Lung (tissue), 12 donors: ENCODE results near the gene KSR1. TPM values are rescaled to one million over a fixed set of nuclear protein-coding genes. Genes with fewer than 3 reads are reported as not detected.
"Not testable (repeated sequence)": the region's sequence is repeated elsewhere in the genome, so short reads cannot be mapped to it uniquely, and the experiment has no call there.

ENCODE experiments used
- ATAC-seq: fragments of 200-7000 bp; cut with Tn5 transposase; one replicate; pipeline ENCODE4 v1.9.1; 2020; ENCODE audit warnings: moderate number of reproducible peaks; ENCODE audit not compliant: insufficient read depth, low FRiP score
- DNase-seq, 3 donors: peaks; one replicate each; pipeline ENCODE4 v3.0.0-alpha.2; 2013 to 2017
- H3K27ac ChIP-seq, 2 donors: one replicate each; pipeline ENCODE4 v1.5.1; 2013; ENCODE audit warnings: mild to moderate bottlenecking in 2 of 2, moderate library complexity in 2 of 2, control low read depth in 1 of 2, inconsistent platforms in 1 of 2, low read depth in 1 of 2, low read length in 1 of 2
- H3K27me3 ChIP-seq, 3 donors: one replicate each; pipeline ENCODE4 v1.5.1; 2013; ENCODE audit warnings: low read length in 2 of 3; ENCODE audit not compliant: control insufficient read depth in 3 of 3, insufficient read depth in 3 of 3
- H3K36me3 ChIP-seq, 4 donors: one replicate each; pipeline ENCODE4 v1.5.1; 2013; ENCODE audit warnings: low read length in 4 of 4, mild to moderate bottlenecking in 1 of 4, moderate library complexity in 1 of 4; ENCODE audit not compliant: control insufficient read depth in 4 of 4, insufficient read depth in 4 of 4
- H3K4me1 ChIP-seq, 5 donors: one replicate each; pipeline ENCODE4 v1.5.1; 2013; ENCODE audit warnings: low read length in 5 of 5, mild to moderate bottlenecking in 2 of 5, moderate library complexity in 1 of 5; ENCODE audit not compliant: control insufficient read depth in 5 of 5, insufficient read depth in 5 of 5
- H3K4me3 ChIP-seq: one replicate; pipeline ENCODE4 v1.5.1; 2013; ENCODE audit warnings: mild to moderate bottlenecking, control low read depth, moderate library complexity
- H3K9ac ChIP-seq, 2 donors: one replicate each; pipeline ENCODE4 v1.5.1; 2013; ENCODE audit warnings: low read length in 2 of 2, control low read depth in 1 of 2; ENCODE audit not compliant: insufficient read depth in 1 of 2
- H3K9me3 ChIP-seq, 4 donors: one replicate each; pipeline ENCODE4 v1.5.1; 2013; ENCODE audit warnings: low read length in 3 of 4, mild to moderate bottlenecking in 1 of 4, moderate library complexity in 1 of 4; ENCODE audit not compliant: control insufficient read depth in 4 of 4, insufficient read depth in 3 of 4
- CTCF ChIP-seq: IDR thresholded peaks from 2 replicates; pipeline ENCODE4 v1.5.1; 2012; ENCODE audit warnings: mild to moderate bottlenecking; ENCODE audit errors: control extremely low read depth, extremely low read depth
- WGBS, 2 donors: extraction: QIAGEN DNeasy Blood & Tissue Kit; methylation state at CpG; one replicate each; pipeline ENCODE4 v1.1.7; 2013; 5-methylcytosine and 5-hydroxymethylcytosine counted together
- polyA plus RNA-seq, 2 donors: library from polyadenylated mRNA; stranded (reverse); fragments of 200-250 nt; gene quantifications; one replicate each; pipeline ENCODE4 v1.2.1, GENCODE V29; 2013
- total RNA-seq, 2 donors: library from RNA; depleted of rRNA in 1 of 2; stranded (reverse); fragments of >200 nt in 1 of 2; gene quantifications; one replicate each; pipeline ENCODE4 v1.2.1, GENCODE V29; 2014 to 2021
- donor health status: control.
- donor health status: control.
- donor health status: Bipolar disorder and iron deficiency.
- donor health status: healthy.
- donor health status: DM: yes; HTN: yes; CAD: no.

The KSR1 gene
- total and polyA plus RNA-seq, 4 donors, result 26.8 to 70.0 (median 42.3) TPM

GRCh38 chr17:27433521-27433920 lies 22.7 kb upstream of the KSR1 start:
- no peak for DNase-seq
- TF ChIP-seq CTCF, result no peak
- no peak for ATAC-seq
- Histone ChIP-seq H3K4me3 (no peak overlapping the region), H3K27ac (no peak overlapping the region), H3K9ac (no peak overlapping the region), H3K4me1 (no peaks in the 10 kb centered on the region), H3K9me3 (no peaks in the 10 kb centered on the region), H3K27me3 (no peaks in the 10 kb centered on the region), H3K36me3 (no peaks in the 10 kb centered on the region)
- 85 to 88% methylated on average over 8 of the region's 8 CpGs for WGBS, 2 donors

- H3K36me3 ChIP-seq, H3K4me1 ChIP-seq, H3K9me3 ChIP-seq, ATAC-seq, H3K9ac ChIP-seq, H3K27ac ChIP-seq, H3K27me3 ChIP-seq, H3K4me3 ChIP-seq, DNase-seq: not testable (repeated sequence)
- 96% methylated on average over 6 of the region's 6 CpGs for WGBS, 2 donors
These were observed 20.7 kb upstream of the KSR1 start for GRCh38 chr17:27435431-27436070.

- DNase-seq (no peak), ATAC-seq (no peak)
- Histone ChIP-seq H3K4me3 (no peak overlapping the region), H3K27ac (no peak overlapping the region), H3K27me3 (no peaks in the 10 kb centered on the region), H3K9ac (no peak overlapping the region), H3K9me3 (no peaks in the 10 kb centered on the region), H3K36me3 (no peaks in the 10 kb centered on the region), H3K4me1 (peaks cover 0 to 12% (median 0%) of the 10 kb centered on the region in 5 donors)
- 93 to 96% methylated on average over 10 of the region's 10 CpGs for WGBS, 2 donors
- TF ChIP-seq CTCF, result no peak
These were observed 17.8 kb upstream of the KSR1 start for GRCh38 chr17:27438348-27438998.

- WGBS, 2 donors, result 65 to 76% methylated on average over 4 of the region's 4 CpGs
- no peaks in the 10 kb centered on the region for H3K36me3 ChIP-seq
- H3K27me3 ChIP-seq, result no peaks in the 10 kb centered on the region
- no peak for DNase-seq
- no peak for ATAC-seq
- no peaks in the 10 kb centered on the region for H3K9me3 ChIP-seq
- H3K4me1 ChIP-seq, result peaks cover 0 to 14% (median 0%) of the 10 kb centered on the region in 5 donors
- H3K4me3 ChIP-seq, result no peak overlapping the region
- TF ChIP-seq CTCF, result no peak
- H3K9ac ChIP-seq, result no peak overlapping the region
- H3K27ac ChIP-seq, result no peak overlapping the region
These were observed 16.9 kb upstream of the KSR1 start for GRCh38 chr17:27439342-27439741.
